ENCODE data around the gene USP54. TPM values are rescaled to one million over a fixed set of nuclear protein-coding genes. Genes with fewer than 3 reads are reported as not detected.

Gene USP54, protein sequence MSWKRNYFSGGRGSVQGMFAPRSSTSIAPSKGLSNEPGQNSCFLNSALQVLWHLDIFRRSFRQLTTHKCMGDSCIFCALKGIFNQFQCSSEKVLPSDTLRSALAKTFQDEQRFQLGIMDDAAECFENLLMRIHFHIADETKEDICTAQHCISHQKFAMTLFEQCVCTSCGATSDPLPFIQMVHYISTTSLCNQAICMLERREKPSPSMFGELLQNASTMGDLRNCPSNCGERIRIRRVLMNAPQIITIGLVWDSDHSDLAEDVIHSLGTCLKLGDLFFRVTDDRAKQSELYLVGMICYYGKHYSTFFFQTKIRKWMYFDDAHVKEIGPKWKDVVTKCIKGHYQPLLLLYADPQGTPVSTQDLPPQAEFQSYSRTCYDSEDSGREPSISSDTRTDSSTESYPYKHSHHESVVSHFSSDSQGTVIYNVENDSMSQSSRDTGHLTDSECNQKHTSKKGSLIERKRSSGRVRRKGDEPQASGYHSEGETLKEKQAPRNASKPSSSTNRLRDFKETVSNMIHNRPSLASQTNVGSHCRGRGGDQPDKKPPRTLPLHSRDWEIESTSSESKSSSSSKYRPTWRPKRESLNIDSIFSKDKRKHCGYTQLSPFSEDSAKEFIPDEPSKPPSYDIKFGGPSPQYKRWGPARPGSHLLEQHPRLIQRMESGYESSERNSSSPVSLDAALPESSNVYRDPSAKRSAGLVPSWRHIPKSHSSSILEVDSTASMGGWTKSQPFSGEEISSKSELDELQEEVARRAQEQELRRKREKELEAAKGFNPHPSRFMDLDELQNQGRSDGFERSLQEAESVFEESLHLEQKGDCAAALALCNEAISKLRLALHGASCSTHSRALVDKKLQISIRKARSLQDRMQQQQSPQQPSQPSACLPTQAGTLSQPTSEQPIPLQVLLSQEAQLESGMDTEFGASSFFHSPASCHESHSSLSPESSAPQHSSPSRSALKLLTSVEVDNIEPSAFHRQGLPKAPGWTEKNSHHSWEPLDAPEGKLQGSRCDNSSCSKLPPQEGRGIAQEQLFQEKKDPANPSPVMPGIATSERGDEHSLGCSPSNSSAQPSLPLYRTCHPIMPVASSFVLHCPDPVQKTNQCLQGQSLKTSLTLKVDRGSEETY (N-terminal part only)
- total RNA-seq: 51.3 TPM

DNA sequence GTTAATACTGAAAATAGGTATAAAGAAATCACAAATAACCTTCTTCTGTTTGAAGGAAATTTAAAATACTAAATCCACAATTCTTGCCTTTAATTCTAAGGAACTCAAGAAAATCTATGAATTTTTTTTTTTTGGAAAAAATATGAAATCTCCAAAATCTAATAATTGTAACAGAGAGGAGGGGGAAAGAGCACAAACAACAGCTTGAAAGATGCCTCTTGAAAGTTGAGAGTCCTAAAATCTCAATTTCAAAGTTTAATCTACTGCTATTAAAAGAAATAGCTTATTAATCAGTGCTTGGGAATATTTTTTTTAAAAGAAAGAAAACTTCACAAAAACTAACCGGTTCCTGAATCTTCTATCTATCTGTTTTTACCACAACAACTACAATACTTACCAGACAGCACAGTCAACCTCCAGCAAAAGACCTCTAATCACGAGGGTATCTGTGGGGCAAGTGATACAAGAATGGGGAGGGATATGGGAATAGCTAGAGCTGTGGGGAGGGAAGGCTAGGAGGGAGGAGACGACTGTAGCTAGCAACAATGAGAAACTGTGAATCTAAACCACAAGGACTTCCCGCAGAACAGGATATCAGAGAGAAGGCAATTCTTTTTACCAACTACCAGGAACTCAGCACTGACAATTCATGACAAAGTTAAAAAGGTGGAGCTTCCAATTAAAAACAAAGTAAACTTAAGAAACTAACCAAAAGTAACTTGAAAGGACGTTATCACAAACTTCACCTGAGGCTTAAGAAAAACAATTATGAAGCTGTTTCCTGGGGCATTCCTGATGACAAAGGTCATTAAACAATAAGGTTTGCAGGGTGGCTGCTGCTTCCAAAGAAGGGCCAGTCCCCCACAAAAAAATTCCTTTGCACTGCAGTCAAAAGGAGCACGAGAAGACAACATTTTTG is at the start of gene USP54:
Gene USP54 (minus strand): TSS at position 462 of the 919 bp plus-strand sequence. CDS start 15,684 bp downstream, outside the sequence.

DNA sequence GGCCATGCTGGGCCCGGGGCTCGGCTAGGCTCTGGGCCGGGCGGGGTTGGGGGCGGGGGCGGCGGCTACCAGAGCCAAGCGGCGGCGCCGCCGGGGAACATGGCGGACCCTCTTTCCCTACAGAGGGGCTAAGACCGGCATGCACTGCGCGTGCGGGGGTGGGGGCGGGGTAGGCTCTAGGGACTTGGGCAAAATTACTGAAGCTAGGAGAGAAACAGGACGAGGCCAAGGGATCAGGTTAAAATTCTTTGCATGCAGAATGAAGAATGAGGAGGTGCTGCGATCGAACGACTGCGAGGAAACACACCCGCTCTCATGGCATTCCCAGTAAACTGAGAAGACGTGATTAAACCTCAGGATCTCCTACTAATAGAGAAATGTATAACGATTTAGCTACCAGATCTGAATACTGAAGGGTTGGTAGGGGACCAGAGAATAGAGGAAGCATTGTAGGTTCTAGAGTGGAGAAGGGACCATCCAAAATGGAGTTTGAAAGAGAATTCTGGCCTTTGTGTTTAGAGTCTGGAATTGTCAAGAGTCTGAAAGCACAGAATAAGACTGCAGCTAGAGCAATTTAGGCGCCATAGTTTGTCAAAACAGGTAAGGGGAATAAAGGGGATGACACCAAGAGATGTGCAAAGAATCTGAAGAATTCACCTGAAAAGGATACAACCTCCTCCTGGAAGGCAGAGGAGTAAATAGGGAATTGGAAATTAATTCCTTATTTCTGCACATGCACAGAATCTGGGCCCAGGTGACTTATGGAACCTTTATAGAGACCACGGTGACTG is 95.1 kb downstream of the USP54 start, which contains the start of gene PPP3CB:
Gene PPP3CB (minus strand): TSS at position 141 of the 791 bp plus-strand sequence. CDS start 135 bp downstream, at position 6.

Small RNA genes within 50 kb of the gene (small RNA-seq; reads per million reads assigned to genes)
- gene RNU6-883P (ENCODE audit: low replicate concordance): not detected

Other genes with a start within 250 kb of the USP54 start
- gene CFAP70, start 232.5 kb downstream of the USP54 start, total RNA-seq: 1.6 TPM
- 28.5 TPM for gene ANXA7, start 177.3 kb downstream of the USP54 start, total RNA-seq
- gene MSS51, start 157.8 kb downstream of the USP54 start, total RNA-seq: 6.9 TPM
- gene PPP3CB, start 95.3 kb downstream of the USP54 start, total RNA-seq: 148 TPM
- gene MYOZ1, start 50.1 kb upstream of the USP54 start, total RNA-seq: not detected
- gene SYNPO2L, start 64.7 kb upstream of the USP54 start, total RNA-seq: not detected
- gene AGAP5, start 106.8 kb upstream of the USP54 start, total RNA-seq: 12.2 TPM
- 62.9 TPM for gene SEC24C, start 153.0 kb upstream of the USP54 start, total RNA-seq
- gene CHCHD1, start 190.7 kb upstream of the USP54 start, total RNA-seq: 16.3 TPM
- 70.1 TPM for gene ZSWIM8, start 194.3 kb upstream of the USP54 start, total RNA-seq
- 22.5 TPM for gene NDST2, start 220.3 kb upstream of the USP54 start, total RNA-seq